NCI-H748 treated with DMSO at 0.1 percent for 48 hours (cell line): ENCODE results near the gene SOCS7.

Experiments
- DNase-seq: peaks from one replicate; lab custom pipeline; 2025; lab: John Stamatoyannopoulos, UW

The SOCS7 gene

DNA sequence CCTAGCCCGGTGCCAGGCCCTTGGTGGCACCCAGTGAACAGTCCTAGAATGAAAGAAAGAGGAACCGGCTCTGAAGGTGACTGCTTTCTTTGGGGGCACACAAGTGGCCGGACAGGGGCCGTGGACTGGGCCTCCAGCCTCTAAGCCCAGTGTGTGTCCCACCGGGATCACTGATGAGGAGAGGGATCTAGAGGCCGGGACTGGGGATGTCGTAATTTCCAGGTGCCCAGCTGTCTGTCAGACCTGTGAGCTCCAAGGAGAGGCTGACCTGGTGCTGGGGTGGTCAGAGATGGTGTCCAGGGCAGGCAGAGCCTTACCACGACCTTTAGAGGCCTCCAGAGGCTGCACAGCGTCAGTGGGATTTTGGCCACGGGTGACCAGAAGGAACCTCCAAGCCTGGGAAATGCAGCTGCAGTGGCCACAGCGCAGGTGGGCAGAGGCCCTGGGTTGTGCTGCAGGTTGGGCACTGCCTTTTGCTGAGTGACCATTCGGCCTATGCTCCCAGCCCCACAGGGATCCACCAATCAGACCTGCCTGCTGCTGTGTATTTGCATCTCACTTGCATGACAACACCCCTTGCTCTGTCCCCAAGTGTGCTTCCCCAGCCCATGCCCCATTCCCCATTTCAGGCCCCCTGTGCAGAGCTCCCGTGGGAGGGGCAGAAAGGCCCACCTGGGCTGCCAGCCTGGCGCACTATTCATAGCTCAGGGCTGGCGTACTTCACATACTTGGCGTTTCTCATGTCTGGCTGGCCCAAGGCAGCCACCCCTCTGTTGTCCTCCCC lies 89.2 kb downstream of the SOCS7 start:
- DNase-seq = no peak

DNA sequence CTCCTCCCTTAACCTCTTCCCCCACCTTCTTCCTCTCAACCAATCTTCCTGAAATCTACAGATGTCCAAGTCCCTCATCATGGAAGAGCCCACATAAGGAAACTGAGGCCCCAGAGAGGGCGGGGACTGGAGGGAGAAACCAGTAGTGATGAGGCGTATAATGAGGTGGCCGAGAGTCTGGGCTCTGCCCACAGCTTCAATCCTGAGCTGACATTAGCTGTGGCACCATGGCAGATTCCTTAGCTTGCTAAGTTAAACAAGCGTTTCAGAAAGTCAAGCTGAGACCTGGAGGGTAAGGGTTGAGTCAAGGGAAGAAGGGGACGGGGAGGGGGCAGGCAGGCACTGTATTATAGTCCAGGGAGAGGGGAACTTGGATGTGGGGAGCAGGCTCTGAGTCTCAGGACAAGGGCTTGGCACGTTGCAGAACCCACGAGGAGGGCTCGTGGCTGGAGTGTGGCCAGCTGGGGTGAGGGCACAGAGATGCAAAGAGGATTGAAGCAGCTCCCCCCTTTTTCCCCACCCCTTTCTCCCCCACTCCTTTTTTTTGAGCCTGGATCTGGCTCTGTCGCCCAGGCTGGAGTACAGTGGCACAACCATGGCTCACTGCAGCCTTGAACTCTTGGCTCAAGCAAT lies 89.9 kb downstream of the SOCS7 start:
- DNase-seq = no peak

DNA sequence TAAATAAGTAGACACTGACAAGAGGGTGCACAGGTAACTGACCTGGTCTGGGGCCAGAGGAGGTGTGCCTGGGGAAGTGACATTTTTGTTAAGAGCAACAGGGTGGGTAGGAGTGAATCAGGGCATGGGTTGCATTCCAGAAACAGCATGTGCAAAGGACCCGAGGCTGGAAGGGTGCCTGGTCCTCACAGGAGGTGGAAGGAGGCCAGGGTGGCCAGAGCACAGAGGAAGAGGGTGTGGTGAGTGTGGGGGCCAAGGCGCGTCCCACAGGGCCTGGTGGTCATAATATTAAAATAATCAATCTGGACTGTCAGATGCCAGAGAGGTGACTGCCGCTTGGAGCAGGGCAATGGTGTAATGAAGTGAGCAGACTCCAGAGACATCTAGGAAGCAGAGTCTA lies 90.9 kb downstream of the SOCS7 start:
- no peak for DNase-seq

DNA sequence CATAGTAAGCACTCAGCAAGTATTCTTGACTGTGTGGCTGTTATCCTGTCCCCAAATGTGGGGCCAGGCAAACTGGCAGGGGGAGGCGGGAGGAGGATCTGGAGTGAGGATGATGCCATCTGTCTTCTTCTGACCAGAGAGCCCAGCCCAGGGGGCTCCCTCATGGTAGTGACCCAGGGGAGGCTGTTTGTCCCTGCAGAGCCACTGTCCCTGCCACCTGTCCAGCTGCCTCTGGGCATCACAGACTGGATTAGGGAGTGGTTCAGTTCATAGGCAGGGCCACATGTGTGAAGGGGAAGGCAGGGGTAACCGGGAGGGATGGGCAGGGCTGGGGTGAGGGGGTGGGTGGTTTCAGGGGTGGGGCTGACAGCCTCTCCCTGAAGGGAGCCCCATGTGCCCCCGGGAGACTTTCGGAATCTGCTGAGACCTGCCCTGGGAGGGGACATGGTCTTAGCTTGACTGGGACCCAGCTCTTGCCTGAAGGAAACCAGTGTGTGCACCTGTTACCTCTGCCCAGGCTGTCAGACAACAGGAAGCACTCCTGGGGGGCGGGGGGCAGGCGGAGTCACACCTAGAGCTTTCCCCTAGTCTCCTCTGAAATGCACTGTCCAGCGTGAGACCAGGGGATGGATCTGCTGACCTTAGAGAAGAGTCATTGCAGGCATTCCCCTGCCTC lies 91.8 kb downstream of the SOCS7 start:
- no peak for DNase-seq

- DNase-seq = peak; percentile 41
Observed at GRCh38 chr17:38444151-38444550, 92.5 kb downstream of the SOCS7 start.

- DNase-seq = no peak
Observed at GRCh38 chr17:38447502-38448085, 96.0 kb downstream of the SOCS7 start.

DNA sequence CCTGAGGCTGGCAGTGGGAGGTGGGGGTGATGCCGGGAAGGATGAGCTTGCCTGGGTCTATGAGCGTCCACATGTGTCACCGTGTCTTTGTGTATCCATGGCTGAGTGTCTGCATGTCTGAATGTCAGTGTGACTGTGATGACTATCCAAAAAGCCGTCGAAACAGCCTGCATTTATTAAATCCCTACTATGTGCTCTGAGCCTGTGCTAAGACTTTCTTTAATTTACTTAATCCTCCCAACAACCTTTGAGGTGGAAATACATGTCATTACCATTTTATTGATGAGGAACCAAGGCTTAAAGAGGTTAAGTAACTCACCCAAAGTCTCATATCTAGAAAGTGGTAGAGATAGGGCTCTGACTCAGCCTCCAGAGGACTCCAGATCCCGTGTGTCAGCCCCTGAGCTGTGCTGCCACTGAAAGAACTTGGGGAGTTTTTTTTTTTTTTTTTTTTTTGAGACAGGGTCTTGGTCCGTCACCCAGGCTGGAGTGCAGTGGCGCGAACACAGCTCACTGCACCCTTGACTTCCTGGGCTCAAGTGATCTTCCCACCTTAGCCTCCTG lies 96.6 kb downstream of the SOCS7 start:
- DNase-seq = no peak

- DNase-seq = no peak
Observed at GRCh38 chr17:38449364-38449763, 97.7 kb downstream of the SOCS7 start.

DNA sequence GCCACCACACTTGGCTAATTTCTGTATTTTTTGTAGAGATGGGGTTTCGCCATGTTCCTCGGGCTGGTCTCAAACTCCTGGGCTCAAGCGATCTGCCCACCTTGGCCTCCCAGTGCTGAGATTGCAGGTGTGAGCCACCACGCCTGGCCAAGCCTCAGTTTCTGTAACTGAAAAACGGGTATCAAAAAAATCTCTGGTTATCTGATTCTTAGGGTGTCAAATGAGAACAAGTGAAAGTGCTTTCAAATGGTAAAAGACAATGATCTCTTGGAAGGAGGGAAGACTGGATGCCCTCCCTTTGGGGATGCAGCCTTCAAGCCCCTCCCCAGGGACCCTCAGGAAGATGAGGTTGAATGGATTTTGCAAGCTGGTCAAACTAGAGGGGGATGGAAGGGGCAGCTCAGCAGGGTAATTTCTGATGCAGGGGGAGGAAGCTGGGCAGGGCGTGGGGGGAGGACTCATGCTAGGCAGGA lies 98.9 kb downstream of the SOCS7 start:
- no peak for DNase-seq

- no peak for DNase-seq
Observed at GRCh38 chr17:38451030-38451839, 99.6 kb downstream of the SOCS7 start.

DNA sequence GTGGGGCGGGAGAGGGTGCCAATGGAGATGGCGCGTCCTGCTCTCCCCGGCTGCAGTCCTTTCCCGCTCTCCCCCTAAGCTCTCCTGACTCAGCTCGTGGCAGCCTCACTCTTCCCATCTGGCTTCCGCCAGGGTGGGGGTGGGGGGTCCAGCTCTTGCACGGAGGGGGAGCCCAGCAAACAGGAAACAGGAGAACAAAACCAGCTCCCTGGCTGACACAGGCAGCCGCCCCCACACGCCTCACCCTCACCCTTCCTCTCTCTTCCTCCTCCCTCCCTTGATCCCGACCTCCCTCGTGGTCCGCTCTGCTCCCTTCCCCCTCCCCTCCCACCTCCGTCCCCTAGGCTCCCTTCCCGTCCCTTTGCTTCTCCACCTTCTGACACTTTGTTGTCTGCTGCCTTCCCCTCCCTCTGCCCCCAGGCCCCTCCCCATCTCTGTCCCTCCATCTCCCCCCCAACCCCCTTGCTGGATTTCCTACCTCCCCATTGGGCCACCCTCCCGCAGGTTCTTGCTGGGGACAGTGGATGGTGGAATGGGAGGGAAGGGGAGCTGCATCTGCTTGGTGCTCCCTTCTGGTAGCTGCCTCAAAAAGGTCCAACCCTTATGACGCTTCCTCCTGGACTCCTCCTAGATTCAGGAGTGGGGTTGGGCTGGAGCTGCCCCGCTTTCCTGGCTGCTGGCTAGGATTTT lies 100.3 kb downstream of the SOCS7 start:
- no peak for DNase-seq

- DNase-seq = no peak
Observed at GRCh38 chr17:38452719-38453118, 101.1 kb downstream of the SOCS7 start.

GRCh38 chr17:38453951-38454421 lies 102.3 kb downstream of the SOCS7 start:
- no peak for DNase-seq

DNA sequence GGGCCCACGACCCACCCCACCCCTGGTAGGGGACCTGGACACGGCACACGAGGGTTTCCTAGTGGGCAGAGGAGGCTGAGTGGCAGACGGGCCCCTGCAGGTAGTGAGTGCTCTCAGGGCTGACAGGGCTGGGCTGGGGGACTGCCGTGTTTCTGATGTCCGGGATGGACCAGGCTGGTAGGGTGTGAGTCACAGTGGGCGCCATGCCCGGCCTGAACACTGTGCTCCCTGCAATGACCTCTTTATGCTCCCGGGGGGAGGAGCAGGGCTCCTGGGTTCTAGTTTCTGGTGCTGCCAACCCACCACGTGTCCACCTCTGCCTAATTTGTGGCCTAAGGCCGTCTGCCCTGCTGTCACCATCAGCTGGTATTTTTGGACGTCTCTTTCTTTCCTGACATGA lies 102.9 kb downstream of the SOCS7 start:
- no peak for DNase-seq
